Gastroesophageal sphincter (tissue), 3 donors: ENCODE data around the gene ARHGEF10L.

Experiments
- EP300 ChIP-seq: sonication (generic); formaldehyde crosslinking; IDR thresholded peaks from one replicate; pipeline ENCODE4 v1.6.1; 2017; ENCODE audit warnings: antibody characterized with exemption, mild to moderate bottlenecking
- TF ChIP-seq, protein P1 (sequence below), 4 experiments: fragments of 200-600 bp in 2 of 4; fragments of 450-650 bp in 2 of 4; sonication (generic) in 1 of 4; IDR thresholded peaks; one replicate each; pipeline ENCODE4 v1.5.1; 2017 to 2019; ENCODE audit warnings: antibody characterized with exemption in 4 of 4, mild to moderate bottlenecking in 2 of 4, moderate library complexity in 2 of 4

DNA sequence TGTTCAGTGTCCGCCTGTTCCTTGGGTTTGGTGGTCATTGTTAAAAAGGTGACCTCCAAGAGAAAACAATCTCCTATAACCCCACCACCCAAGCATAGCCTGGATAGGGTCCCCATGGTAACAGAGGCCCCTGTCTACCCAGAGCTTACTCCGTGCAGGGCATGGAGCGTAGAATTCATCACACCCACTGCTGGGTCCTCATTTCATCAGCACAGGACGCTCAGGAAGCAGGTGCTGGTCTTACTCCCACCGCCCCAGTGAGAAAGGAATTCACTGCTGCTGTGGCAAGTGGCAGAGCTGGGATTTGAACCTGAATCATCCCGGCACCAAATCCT is 37.0 kb downstream of the ARHGEF10L start:
- TF ChIP-seq, protein P1, sequence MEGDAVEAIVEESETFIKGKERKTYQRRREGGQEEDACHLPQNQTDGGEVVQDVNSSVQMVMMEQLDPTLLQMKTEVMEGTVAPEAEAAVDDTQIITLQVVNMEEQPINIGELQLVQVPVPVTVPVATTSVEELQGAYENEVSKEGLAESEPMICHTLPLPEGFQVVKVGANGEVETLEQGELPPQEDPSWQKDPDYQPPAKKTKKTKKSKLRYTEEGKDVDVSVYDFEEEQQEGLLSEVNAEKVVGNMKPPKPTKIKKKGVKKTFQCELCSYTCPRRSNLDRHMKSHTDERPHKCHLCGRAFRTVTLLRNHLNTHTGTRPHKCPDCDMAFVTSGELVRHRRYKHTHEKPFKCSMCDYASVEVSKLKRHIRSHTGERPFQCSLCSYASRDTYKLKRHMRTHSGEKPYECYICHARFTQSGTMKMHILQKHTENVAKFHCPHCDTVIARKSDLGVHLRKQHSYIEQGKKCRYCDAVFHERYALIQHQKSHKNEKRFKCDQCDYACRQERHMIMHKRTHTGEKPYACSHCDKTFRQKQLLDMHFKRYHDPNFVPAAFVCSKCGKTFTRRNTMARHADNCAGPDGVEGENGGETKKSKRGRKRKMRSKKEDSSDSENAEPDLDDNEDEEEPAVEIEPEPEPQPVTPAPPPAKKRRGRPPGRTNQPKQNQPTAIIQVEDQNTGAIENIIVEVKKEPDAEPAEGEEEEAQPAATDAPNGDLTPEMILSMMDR (IDR thresholded peaks at IDR 0.05), result no peak
- TF ChIP-seq EP300, result no peak
